ENCODE results near the gene ZNF585A.
"Not testable (repeated sequence)": the region's sequence is repeated elsewhere in the genome, so short reads cannot be mapped to it uniquely, and the experiment has no call there.

- TF ChIP-seq CTCF, POLR2A (IDR thresholded peaks at IDR 0.05): not testable (repeated sequence)
Observed at GRCh38 chr19:37122093-37122492, 50.4 kb downstream of the ZNF585A start.

Measured in testis (tissue), 2 donors.